Heart left ventricle (tissue), 13 donors: ENCODE measurements around the gene HMG20B.

Source experiments
- POLR2A ChIP-seq, 2 donors: fragments of 450-650 bp; IDR thresholded peaks; one replicate each; pipeline ENCODE4 v1.6.1; 2017; ENCODE audit warnings: antibody characterized with exemption in 2 of 2, mild to moderate bottlenecking in 2 of 2, moderate library complexity in 2 of 2
- TF ChIP-seq, protein P1 (sequence below), 12 donors: fragments of 200-600 bp; sonication (generic) in 4 of 12; IDR thresholded peaks; one replicate each; pipeline versions ENCODE4 v1.5.0 to v1.8.0; 2018 to 2022; ENCODE audit warnings: antibody characterized with exemption in 12 of 12, mild to moderate bottlenecking in 5 of 12
- donor health status: ischemic (EF 13 %, LVEDD 7.1; RV severe dilation, severe dysfunction).
- donor health status: DM: no; HTN: yes; CAD: no.
- donor health status: DM: no; HTN: no; CAD: no.
- donor health status: ischemic (EF 25% LVEDD 6.9; RV normal size, moderate dysfunction).
- donor health status: ischemic (EF 25% LVEDD 5.7; RV mildly dilated, moderate dysfunction).
- donor health status: ischemic (EF 35%, LVEDD 5.7; RV mildly dilated, moderate dysfunction).
- donor health status: nonischemic (EF 11% LVEDD 7.7; RV severe dilation, severe dysfunction).
- donor health status: DM: yes; HTN: yes; CAD: no.
- donor health status: PGD.
- donor health status: ischemic (EF 29% LVEDD 5.4; RV normal size, mild dysfunction).
- donor health status: nonischemic (EF 23%, LVEDD 6.1; RV moderate dilation, normal function).

DNA sequence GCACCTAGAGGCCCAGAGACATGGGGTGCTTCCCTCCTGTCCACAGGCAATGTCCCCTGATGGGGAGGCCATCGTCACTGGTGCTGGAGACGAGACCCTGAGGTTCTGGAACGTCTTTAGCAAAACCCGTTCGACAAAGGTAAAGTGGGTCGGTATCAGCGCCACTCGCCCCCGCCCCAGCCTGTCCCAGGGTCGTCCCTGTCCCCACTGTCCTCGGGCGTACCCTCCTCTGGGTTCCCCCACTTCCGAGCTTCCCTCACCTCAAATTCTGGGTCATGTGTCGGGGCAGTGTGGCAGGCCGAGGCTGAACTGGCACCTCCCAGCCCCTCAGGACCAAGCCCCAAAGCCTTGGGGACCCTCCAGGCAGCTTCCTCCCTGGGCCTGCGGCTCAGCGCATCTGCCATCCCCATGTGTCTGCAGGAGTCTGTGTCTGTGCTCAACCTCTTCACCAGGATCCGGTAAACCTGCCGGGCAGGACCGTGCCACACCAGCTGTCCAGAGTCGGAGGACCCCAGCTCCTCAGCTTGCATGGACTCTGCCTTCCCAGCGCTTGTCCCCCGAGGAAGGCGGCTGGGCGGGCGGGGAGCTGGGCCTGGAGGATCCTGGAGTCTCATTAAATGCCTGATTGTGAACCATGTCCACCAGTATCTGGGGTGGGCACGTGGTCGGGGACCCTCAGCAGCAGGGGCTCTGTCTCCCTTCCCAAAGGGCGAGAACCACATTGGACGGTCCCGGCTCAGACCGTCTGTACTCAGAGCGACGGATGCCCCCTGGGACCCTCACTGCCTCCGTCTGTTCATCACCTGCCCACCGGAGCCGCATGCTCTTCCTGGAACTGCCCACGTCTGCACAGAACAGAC is 38.1 kb upstream of the HMG20B start:
- TF ChIP-seq, protein P1, sequence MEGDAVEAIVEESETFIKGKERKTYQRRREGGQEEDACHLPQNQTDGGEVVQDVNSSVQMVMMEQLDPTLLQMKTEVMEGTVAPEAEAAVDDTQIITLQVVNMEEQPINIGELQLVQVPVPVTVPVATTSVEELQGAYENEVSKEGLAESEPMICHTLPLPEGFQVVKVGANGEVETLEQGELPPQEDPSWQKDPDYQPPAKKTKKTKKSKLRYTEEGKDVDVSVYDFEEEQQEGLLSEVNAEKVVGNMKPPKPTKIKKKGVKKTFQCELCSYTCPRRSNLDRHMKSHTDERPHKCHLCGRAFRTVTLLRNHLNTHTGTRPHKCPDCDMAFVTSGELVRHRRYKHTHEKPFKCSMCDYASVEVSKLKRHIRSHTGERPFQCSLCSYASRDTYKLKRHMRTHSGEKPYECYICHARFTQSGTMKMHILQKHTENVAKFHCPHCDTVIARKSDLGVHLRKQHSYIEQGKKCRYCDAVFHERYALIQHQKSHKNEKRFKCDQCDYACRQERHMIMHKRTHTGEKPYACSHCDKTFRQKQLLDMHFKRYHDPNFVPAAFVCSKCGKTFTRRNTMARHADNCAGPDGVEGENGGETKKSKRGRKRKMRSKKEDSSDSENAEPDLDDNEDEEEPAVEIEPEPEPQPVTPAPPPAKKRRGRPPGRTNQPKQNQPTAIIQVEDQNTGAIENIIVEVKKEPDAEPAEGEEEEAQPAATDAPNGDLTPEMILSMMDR (IDR thresholded peaks at IDR 0.05), result no peak
- no peak for TF ChIP-seq POLR2A (IDR thresholded peaks at IDR 0.05)
